DND-41 (cell line): ENCODE measurements around the gene AFAP1L1.

Source experiments
- ATAC-seq: fragments of 200-7000 bp; cut with Tn5 transposase; 3 replicates; pipeline ENCODE4 v1.9.1; 2021; ENCODE audit warnings: low read depth; ENCODE audit not compliant: insufficient read depth
- DNase-seq: peaks from one replicate; pipeline ENCODE4 v3.0.0-alpha.2; 2020
- H2AFZ ChIP-seq: 2 replicates; pipeline ENCODE4 v1.6.0; 2012; ENCODE audit warnings: low read depth, low read length
- H3K27ac ChIP-seq: 2 replicates; pipeline ENCODE4 v1.5.1; 2012; ENCODE audit warnings: low read length, inconsistent platforms
- H3K27me3 ChIP-seq: fragments of 200-600 bp; sonication (generic); 2 replicates; pipeline ENCODE4 v1.6.0; 2012; ENCODE audit warnings: low read length, mild to moderate bottlenecking, inconsistent platforms; ENCODE audit not compliant: insufficient read depth, poor library complexity
- H3K36me3 ChIP-seq: 2 replicates; pipeline ENCODE4 v1.5.1; 2012; ENCODE audit warnings: low read length, inconsistent platforms; ENCODE audit not compliant: insufficient read depth
- H3K4me1 ChIP-seq: 2 replicates; pipeline ENCODE4 v1.5.1; 2012; ENCODE audit warnings: mild to moderate bottlenecking, low read length; ENCODE audit not compliant: insufficient read depth
- H3K4me2 ChIP-seq: 2 replicates; pipeline ENCODE4 v1.6.0; 2012; ENCODE audit warnings: mild to moderate bottlenecking, moderate library complexity, low read length, inconsistent platforms; ENCODE audit not compliant: insufficient read depth
- H3K4me3 ChIP-seq, 2 experiments: fragments of 200-600 bp in 1 of 2; shearing (Covaris generic) in 1 of 2; 2 replicates each; pipeline ENCODE4 v1.5.1; 2012 to 2016; ENCODE audit warnings: inconsistent platforms in 2 of 2, low read length in 2 of 2, mild to moderate bottlenecking in 2 of 2, low read depth in 1 of 2, moderate library complexity in 1 of 2
- H3K79me2 ChIP-seq: 2 replicates; pipeline ENCODE4 v1.6.0; 2012; ENCODE audit warnings: low read length, inconsistent platforms; ENCODE audit not compliant: insufficient read depth
- H3K9ac ChIP-seq: 2 replicates; pipeline ENCODE4 v1.6.0; 2012; ENCODE audit warnings: low read depth, mild to moderate bottlenecking, inconsistent platforms, low read length, moderate library complexity
- H3K9me3 ChIP-seq: 2 replicates; pipeline ENCODE4 v1.5.1; 2012; ENCODE audit warnings: low read length, moderate library complexity, mild to moderate bottlenecking, inconsistent platforms; ENCODE audit not compliant: insufficient read depth, severe bottlenecking
- H4K20me1 ChIP-seq: 2 replicates; pipeline ENCODE4 v1.6.0; 2012; ENCODE audit warnings: low read length; ENCODE audit not compliant: insufficient read depth
- EZH2 ChIP-seq: IDR thresholded peaks from 3 replicates; pipeline ENCODE4 v1.6.1; 2012; ENCODE audit warnings: borderline replicate concordance, low read depth, mild to moderate bottlenecking, moderate library complexity, low read length, inconsistent platforms; ENCODE audit not compliant: severe bottlenecking
- TF ChIP-seq, protein P1 (sequence below): IDR thresholded peaks from 2 replicates; pipeline ENCODE4 v1.5.1; 2012; ENCODE audit warnings: borderline replicate concordance, low read length, moderate library complexity, mild to moderate bottlenecking; ENCODE audit not compliant: poor library complexity, severe bottlenecking; ENCODE audit errors: extremely low read depth

Gene AFAP1L1

DNA sequence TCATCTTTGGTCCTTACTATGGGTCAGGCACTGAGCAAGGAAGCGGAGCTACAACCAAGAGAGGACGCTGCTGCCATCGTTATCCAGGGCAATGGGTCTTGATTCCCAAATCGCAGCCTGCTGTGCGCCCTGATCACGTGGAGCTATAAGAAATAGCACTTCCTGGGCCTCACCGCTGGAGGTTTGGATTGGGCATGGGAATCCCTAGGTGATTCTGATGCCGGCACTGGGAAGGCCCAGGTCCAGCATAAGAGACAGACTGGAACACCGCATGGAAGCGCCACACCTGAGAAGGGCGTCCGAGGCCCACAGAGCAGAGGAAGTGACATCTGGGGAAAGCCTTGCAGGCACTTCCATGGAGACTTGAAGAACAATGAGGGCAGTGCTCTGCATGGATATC, 104.4 kb downstream of the AFAP1L1 start:
- TF ChIP-seq, protein P1, sequence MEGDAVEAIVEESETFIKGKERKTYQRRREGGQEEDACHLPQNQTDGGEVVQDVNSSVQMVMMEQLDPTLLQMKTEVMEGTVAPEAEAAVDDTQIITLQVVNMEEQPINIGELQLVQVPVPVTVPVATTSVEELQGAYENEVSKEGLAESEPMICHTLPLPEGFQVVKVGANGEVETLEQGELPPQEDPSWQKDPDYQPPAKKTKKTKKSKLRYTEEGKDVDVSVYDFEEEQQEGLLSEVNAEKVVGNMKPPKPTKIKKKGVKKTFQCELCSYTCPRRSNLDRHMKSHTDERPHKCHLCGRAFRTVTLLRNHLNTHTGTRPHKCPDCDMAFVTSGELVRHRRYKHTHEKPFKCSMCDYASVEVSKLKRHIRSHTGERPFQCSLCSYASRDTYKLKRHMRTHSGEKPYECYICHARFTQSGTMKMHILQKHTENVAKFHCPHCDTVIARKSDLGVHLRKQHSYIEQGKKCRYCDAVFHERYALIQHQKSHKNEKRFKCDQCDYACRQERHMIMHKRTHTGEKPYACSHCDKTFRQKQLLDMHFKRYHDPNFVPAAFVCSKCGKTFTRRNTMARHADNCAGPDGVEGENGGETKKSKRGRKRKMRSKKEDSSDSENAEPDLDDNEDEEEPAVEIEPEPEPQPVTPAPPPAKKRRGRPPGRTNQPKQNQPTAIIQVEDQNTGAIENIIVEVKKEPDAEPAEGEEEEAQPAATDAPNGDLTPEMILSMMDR, result no peak
- no peak for TF ChIP-seq EZH2
- H3K9ac ChIP-seq, result no peak overlapping the region
- ATAC-seq, result no peak

GRCh38 chr5:149376711-149377447, 105.2 kb downstream of the AFAP1L1 start:
- ATAC-seq, result no peak
- H3K4me1 ChIP-seq, result no peaks in the 10 kb centered on the region

More for the DNA sequence above, 104.4 kb downstream of the AFAP1L1 start:
- H3K27me3 ChIP-seq, result no peaks in the 10 kb centered on the region
- no peaks in the 10 kb centered on the region for H3K9me3 ChIP-seq
- no peaks in the 10 kb centered on the region for H3K4me1 ChIP-seq
- no peak overlapping the region for H3K4me2 ChIP-seq
- no peaks in the 10 kb centered on the region for H3K36me3 ChIP-seq
- H2AFZ ChIP-seq, result no peak overlapping the region
- no peak overlapping the region for H3K4me3 ChIP-seq
- no peak for DNase-seq
- no peaks in the 10 kb centered on the region for H3K79me2 ChIP-seq
- no peaks in the 10 kb centered on the region for H4K20me1 ChIP-seq
- no peak overlapping the region for H3K27ac ChIP-seq

GRCh38 chr5:149378241-149378820, 106.7 kb downstream of the AFAP1L1 start:
- DNase-seq, result no peak
- Histone ChIP-seq H3K36me3 (no peaks in the 10 kb centered on the region), H3K27ac (no peak overlapping the region), H2AFZ (no peak overlapping the region), H4K20me1 (no peaks in the 10 kb centered on the region), H3K79me2 (no peaks in the 10 kb centered on the region), H3K9ac (no peak overlapping the region), H3K9me3 (no peaks in the 10 kb centered on the region), H3K27me3 (no peaks in the 10 kb centered on the region), H3K4me1 (no peaks in the 10 kb centered on the region), H3K4me2 (no peak overlapping the region), H3K4me3 (no peak overlapping the region)
- TF ChIP-seq EZH2, result no peak
- TF ChIP-seq, protein P1, result no peak
- no peak for ATAC-seq

More at GRCh38 chr5:149376711-149377447, 105.2 kb downstream of the AFAP1L1 start:
- no peak overlapping the region for H3K4me3 ChIP-seq
- no peak overlapping the region for H3K4me2 ChIP-seq
- H3K9me3 ChIP-seq, result no peaks in the 10 kb centered on the region
- H3K79me2 ChIP-seq, result no peaks in the 10 kb centered on the region
- no peaks in the 10 kb centered on the region for H3K36me3 ChIP-seq
- no peak for DNase-seq
- TF ChIP-seq EZH2, result no peak
- TF ChIP-seq, protein P1, result no peak
- no peaks in the 10 kb centered on the region for H3K27me3 ChIP-seq
- H3K9ac ChIP-seq, result no peak overlapping the region
- H4K20me1 ChIP-seq, result no peaks in the 10 kb centered on the region
- no peak overlapping the region for H2AFZ ChIP-seq
- no peak overlapping the region for H3K27ac ChIP-seq
